Esophagus (tissue), 2 donors: ENCODE results near the gene PTPN3. TPM values are rescaled to one million over a fixed set of nuclear protein-coding genes. Genes with fewer than 3 reads are reported as not detected.
A peak's percentile ranks its signal among the peaks of the same experiment; 100 is the strongest.

Experiments used
- H3K27ac ChIP-seq, 2 donors: one replicate each; pipeline ENCODE4 v1.5.1; 2013; ENCODE audit warnings: low read depth in 2 of 2, mild to moderate bottlenecking in 2 of 2, inconsistent platforms in 1 of 2, low read length in 1 of 2, moderate library complexity in 1 of 2
- H3K27me3 ChIP-seq, 2 donors: one replicate each; pipeline ENCODE4 v1.6.1; 2013; ENCODE audit warnings: low read length in 2 of 2, control low read depth in 1 of 2, mild to moderate bottlenecking in 1 of 2; ENCODE audit not compliant: insufficient read depth in 2 of 2, control insufficient read depth in 1 of 2
- H3K36me3 ChIP-seq, 2 donors: one replicate each; pipeline ENCODE4 v1.6.1; 2013; ENCODE audit warnings: low read length in 1 of 2; ENCODE audit not compliant: control insufficient read depth in 2 of 2, insufficient read depth in 2 of 2
- H3K4me1 ChIP-seq, 2 donors: one replicate each; pipeline ENCODE4 v1.6.1; 2013; ENCODE audit warnings: low read length in 1 of 2; ENCODE audit not compliant: control insufficient read depth in 2 of 2, insufficient read depth in 2 of 2
- H3K4me3 ChIP-seq, 2 donors: one replicate each; pipeline ENCODE4 v1.5.1; 2013; ENCODE audit warnings: low read length in 2 of 2, mild to moderate bottlenecking in 2 of 2, low read depth in 1 of 2, moderate library complexity in 1 of 2
- H3K9me3 ChIP-seq, 2 donors: one replicate each; pipeline ENCODE4 v1.6.1; 2013; ENCODE audit warnings: mild to moderate bottlenecking in 2 of 2, low read depth in 1 of 2, low read length in 1 of 2, moderate library complexity in 1 of 2; ENCODE audit not compliant: control insufficient read depth in 2 of 2, insufficient read depth in 1 of 2
- WGBS, 2 donors: extraction: QIAGEN DNeasy Blood & Tissue Kit; methylation state at CpG; one replicate each; pipeline ENCODE4 v1.1.7; 2013; 5-methylcytosine and 5-hydroxymethylcytosine counted together
- polyA plus RNA-seq, 2 donors: library from polyadenylated mRNA; stranded (reverse); fragments of 200-250 nt; gene quantifications; one replicate each; pipeline ENCODE4 v1.2.3, GENCODE V29; 2013
- donor health status: healthy with polysubstance abuse.
- donor health status: Bipolar disorder and iron deficiency.

PTPN3 gene
- polyA plus RNA-seq, 2 donors, result 14.7 to 29.2 TPM

GRCh38 chr9:109471475-109472393 is 26.4 kb downstream of the PTPN3 start:
- no peaks in the 10 kb centered on the region for H3K9me3 ChIP-seq
- H3K36me3 ChIP-seq, result no peaks in the 10 kb centered on the region
- H3K27me3 ChIP-seq, result no peaks in the 10 kb centered on the region
- WGBS, 2 donors, result 33 to 34% methylated on average over 5 of the region's 5 CpGs
- peaks cover 2% of the 10 kb centered on the region in 2 donors for H3K4me1 ChIP-seq
- no peak overlapping the region for H3K4me3 ChIP-seq
- no peak overlapping the region for H3K27ac ChIP-seq

GRCh38 chr9:109469646-109470358 is 28.3 kb downstream of the PTPN3 start:
- Histone ChIP-seq H3K9me3 (no peaks in the 10 kb centered on the region), H3K27me3 (no peaks in the 10 kb centered on the region), H3K27ac (no peak overlapping the region), H3K36me3 (no peaks in the 10 kb centered on the region), H3K4me1 (peaks cover 2 to 3% of the 10 kb centered on the region in 2 donors), H3K4me3 (no peak overlapping the region)
- 45 to 50% methylated on average over 13 of the region's 13 CpGs for WGBS, 2 donors

- Histone ChIP-seq H3K27me3 (no peaks in the 10 kb centered on the region), H3K27ac (peak overlapping the region; percentile 31 to 66), H3K4me3 (no peak overlapping the region), H3K36me3 (no peaks in the 10 kb centered on the region), H3K9me3 (no peaks in the 10 kb centered on the region), H3K4me1 (peaks cover 2 to 3% of the 10 kb centered on the region in 2 donors)
- 83 to 85% methylated on average over 5 of the region's 5 CpGs for WGBS, 2 donors
Observed at GRCh38 chr9:109468927-109469326, 29.2 kb downstream of the PTPN3 start.

- H3K4me1 ChIP-seq, result peaks cover 2 to 3% of the 10 kb centered on the region in 2 donors
Observed at GRCh38 chr9:109467936-109468335, 30.2 kb downstream of the PTPN3 start.

GRCh38 chr9:109466623-109467590 is 31.2 kb downstream of the PTPN3 start:
- Histone ChIP-seq H3K9me3 (no peaks in the 10 kb centered on the region), H3K4me3 (no peak overlapping the region), H3K27me3 (no peaks in the 10 kb centered on the region), H3K27ac (peak overlapping the region in 1 of 2 donors; percentile 87), H3K36me3 (peaks cover 0 to 5% of the 10 kb centered on the region in 2 donors), H3K4me1 (peaks cover 2 to 3% of the 10 kb centered on the region in 2 donors)
- WGBS, 2 donors, result 79 to 81% methylated on average over 12 of the region's 12 CpGs

More at GRCh38 chr9:109467936-109468335, 30.2 kb downstream of the PTPN3 start:
- H3K9me3 ChIP-seq, result no peaks in the 10 kb centered on the region
- no peaks in the 10 kb centered on the region for H3K27me3 ChIP-seq
- no peak overlapping the region for H3K27ac ChIP-seq
- no peak overlapping the region for H3K4me3 ChIP-seq
- H3K36me3 ChIP-seq, result no peaks in the 10 kb centered on the region
- WGBS, 2 donors, result 44 to 46% methylated on average over 2 of the region's 2 CpGs

- Histone ChIP-seq H3K27me3 (no peaks in the 10 kb centered on the region), H3K27ac (peak overlapping the region in 1 of 2 donors; percentile 41), H3K4me1 (peaks cover 2 to 3% of the 10 kb centered on the region in 2 donors), H3K9me3 (no peaks in the 10 kb centered on the region), H3K36me3 (peaks cover 0 to 6% of the 10 kb centered on the region in 2 donors), H3K4me3 (no peak overlapping the region)
- 74 to 77% methylated on average over 7 of the region's 7 CpGs for WGBS, 2 donors
Observed at GRCh38 chr9:109463924-109464625, 34.0 kb downstream of the PTPN3 start.

- H3K27me3 ChIP-seq, result no peaks in the 10 kb centered on the region
- H3K36me3 ChIP-seq, result peaks cover 0 to 8% of the 10 kb centered on the region in 2 donors
- 85 to 88% methylated on average over 6 of the region's 6 CpGs for WGBS, 2 donors
Observed at GRCh38 chr9:109460576-109460975, 37.5 kb downstream of the PTPN3 start.

GRCh38 chr9:109459423-109459822 is 38.7 kb downstream of the PTPN3 start:
- WGBS, 2 donors, result 86 to 87% methylated on average over 4 of the region's 4 CpGs
- Histone ChIP-seq H3K27me3 (no peaks in the 10 kb centered on the region), H3K27ac (no peak overlapping the region), H3K4me3 (no peak overlapping the region), H3K4me1 (no peaks in the 10 kb centered on the region), H3K36me3 (peaks cover 0 to 8% of the 10 kb centered on the region in 2 donors), H3K9me3 (no peaks in the 10 kb centered on the region)

More at GRCh38 chr9:109460576-109460975, 37.5 kb downstream of the PTPN3 start:
- Histone ChIP-seq H3K9me3 (no peaks in the 10 kb centered on the region), H3K27ac (no peak overlapping the region), H3K4me3 (no peak overlapping the region), H3K4me1 (peaks cover 0 to 3% of the 10 kb centered on the region in 2 donors)
